WERI-Rb-1 (cell line): Measurements from ENCODE around the gene TSPAN7.

Source experiments
- DNase-seq: peaks from one replicate; pipeline ENCODE4 v3.0.0-alpha.2; 2020
- H3K27ac ChIP-seq: fragments of 250-450 bp; sonication (Bioruptor Pico); 2 replicates; pipeline ENCODE4 v1.5.1; 2020; ENCODE audit warnings: mild to moderate bottlenecking, moderate library complexity
- H3K27me3 ChIP-seq: fragments of 250-450 bp; sonication (Bioruptor Pico); 2 replicates; pipeline ENCODE4 v1.5.1; 2021; ENCODE audit warnings: mild to moderate bottlenecking, low read depth, moderate library complexity; ENCODE audit not compliant: insufficient read depth, severe bottlenecking
- H3K36me3 ChIP-seq: fragments of 250-450 bp; sonication (Bioruptor Pico); 2 replicates; pipeline ENCODE4 v1.5.1; 2020; ENCODE audit warnings: mild to moderate bottlenecking, moderate library complexity
- H3K4me3 ChIP-seq: 2 replicates; pipeline ENCODE4 v1.5.1; 2011; ENCODE audit warnings: low read depth, mild to moderate bottlenecking, control low read depth, low read length
- H3K9me3 ChIP-seq: fragments of 250-450 bp; sonication (Bioruptor Pico); 2 replicates; pipeline ENCODE4 v1.5.1; 2021; ENCODE audit warnings: mild to moderate bottlenecking, moderate library complexity; ENCODE audit not compliant: severe bottlenecking
- TF ChIP-seq, protein P1 (sequence below): IDR thresholded peaks from 2 replicates; pipeline ENCODE4 v1.5.1; 2011; ENCODE audit warnings: low read depth, mild to moderate bottlenecking, control low read depth, inconsistent platforms, low read length

The TSPAN7 gene

GRCh38 chrX:38694394-38694793, 133.1 kb downstream of the TSPAN7 start:
- H3K9me3 ChIP-seq, result no peaks in the 10 kb centered on the region
- H3K27me3 ChIP-seq, result peaks cover 3% of the 10 kb centered on the region
- no peak for DNase-seq
- H3K27ac ChIP-seq, result no peak overlapping the region
- no peak overlapping the region for H3K4me3 ChIP-seq
- H3K36me3 ChIP-seq, result no peaks in the 10 kb centered on the region
- TF ChIP-seq, protein P1, sequence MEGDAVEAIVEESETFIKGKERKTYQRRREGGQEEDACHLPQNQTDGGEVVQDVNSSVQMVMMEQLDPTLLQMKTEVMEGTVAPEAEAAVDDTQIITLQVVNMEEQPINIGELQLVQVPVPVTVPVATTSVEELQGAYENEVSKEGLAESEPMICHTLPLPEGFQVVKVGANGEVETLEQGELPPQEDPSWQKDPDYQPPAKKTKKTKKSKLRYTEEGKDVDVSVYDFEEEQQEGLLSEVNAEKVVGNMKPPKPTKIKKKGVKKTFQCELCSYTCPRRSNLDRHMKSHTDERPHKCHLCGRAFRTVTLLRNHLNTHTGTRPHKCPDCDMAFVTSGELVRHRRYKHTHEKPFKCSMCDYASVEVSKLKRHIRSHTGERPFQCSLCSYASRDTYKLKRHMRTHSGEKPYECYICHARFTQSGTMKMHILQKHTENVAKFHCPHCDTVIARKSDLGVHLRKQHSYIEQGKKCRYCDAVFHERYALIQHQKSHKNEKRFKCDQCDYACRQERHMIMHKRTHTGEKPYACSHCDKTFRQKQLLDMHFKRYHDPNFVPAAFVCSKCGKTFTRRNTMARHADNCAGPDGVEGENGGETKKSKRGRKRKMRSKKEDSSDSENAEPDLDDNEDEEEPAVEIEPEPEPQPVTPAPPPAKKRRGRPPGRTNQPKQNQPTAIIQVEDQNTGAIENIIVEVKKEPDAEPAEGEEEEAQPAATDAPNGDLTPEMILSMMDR, result no peak

GRCh38 chrX:38697461-38697860, 136.1 kb downstream of the TSPAN7 start:
- Histone ChIP-seq H3K27me3 (no peaks in the 10 kb centered on the region), H3K36me3 (no peaks in the 10 kb centered on the region), H3K9me3 (no peaks in the 10 kb centered on the region), H3K4me3 (no peak overlapping the region), H3K27ac (no peak overlapping the region)
- no peak for DNase-seq
- TF ChIP-seq, protein P1, result no peak

GRCh38 chrX:38699121-38699520, 137.8 kb downstream of the TSPAN7 start:
- TF ChIP-seq, protein P1, result no peak
- Histone ChIP-seq H3K27me3 (no peaks in the 10 kb centered on the region), H3K9me3 (no peaks in the 10 kb centered on the region), H3K4me3 (no peak overlapping the region), H3K36me3 (no peaks in the 10 kb centered on the region), H3K27ac (no peak overlapping the region)
- DNase-seq, result no peak

- no peak overlapping the region for H3K4me3 ChIP-seq
- DNase-seq, result no peak
- no peak overlapping the region for H3K27ac ChIP-seq
- H3K27me3 ChIP-seq, result no peaks in the 10 kb centered on the region
- H3K9me3 ChIP-seq, result no peaks in the 10 kb centered on the region
- H3K36me3 ChIP-seq, result no peaks in the 10 kb centered on the region
- TF ChIP-seq, protein P1, result no peak
These were observed 138.4 kb downstream of the TSPAN7 start for GRCh38 chrX:38699696-38700095.

DNA sequence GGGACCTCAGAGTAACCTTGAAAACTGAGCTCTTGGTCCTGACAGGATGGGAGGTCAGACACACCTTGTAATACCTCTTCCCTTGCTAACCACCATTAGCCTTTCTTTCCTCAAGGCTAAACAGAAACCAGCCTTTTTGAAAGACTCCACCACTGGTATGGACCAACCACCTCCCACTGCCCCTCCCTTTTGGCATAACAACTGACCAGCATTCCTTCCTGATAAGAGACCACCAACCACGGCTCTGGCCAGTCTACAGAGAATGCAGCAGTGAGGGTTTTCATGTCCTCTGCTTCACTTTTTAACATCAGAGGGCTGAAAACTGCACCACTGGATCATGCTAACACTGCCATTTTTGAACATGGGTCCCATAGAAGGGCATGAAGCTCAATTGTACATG, 139.7 kb downstream of the TSPAN7 start:
- no peaks in the 10 kb centered on the region for H3K9me3 ChIP-seq
- H3K36me3 ChIP-seq, result no peaks in the 10 kb centered on the region
- DNase-seq, result no peak
- TF ChIP-seq, protein P1, result no peak
- no peak overlapping the region for H3K27ac ChIP-seq
- H3K4me3 ChIP-seq, result no peak overlapping the region
- H3K27me3 ChIP-seq, result no peaks in the 10 kb centered on the region

GRCh38 chrX:38704146-38704882, 143.0 kb downstream of the TSPAN7 start:
- DNase-seq, result no peak
- no peaks in the 10 kb centered on the region for H3K36me3 ChIP-seq
- no peaks in the 10 kb centered on the region for H3K27me3 ChIP-seq
- TF ChIP-seq, protein P1, result no peak
- no peak overlapping the region for H3K27ac ChIP-seq
- no peaks in the 10 kb centered on the region for H3K9me3 ChIP-seq
- H3K4me3 ChIP-seq, result no peak overlapping the region
